ENCODE results near the gene DCHS1.

GRCh38 chr11:6648501-6648900, 7.1 kb downstream of the DCHS1 start:
- no peak for TF ChIP-seq TP53 (CRISPR knock-in tag; IDR thresholded peaks at IDR 0.05)
- no peak for TF ChIP-seq CHD2 (IDR thresholded peaks at IDR 0.05; ENCODE audit: low read length, partially characterized antibody)
- TF ChIP-seq EP300 (IDR thresholded peaks at IDR 0.05), result no peak
- TF ChIP-seq MAFK (IDR thresholded peaks at IDR 0.05; ENCODE audit: partially characterized antibody), result no peak
- TF ChIP-seq ZC3H11A (IDR thresholded peaks at IDR 0.05), result no peak

All from A549 (cell line).